IMR-90 (cell line): ENCODE results near the gene ANKRD42. TPM values are rescaled to one million over a fixed set of nuclear protein-coding genes. Genes with fewer than 3 reads are reported as not detected.

Experiments
- ATAC-seq: fragments of 200-7000 bp; cut with Tn5 transposase; 2 replicates; pipeline ENCODE4 v1.9.1; 2020; ENCODE audit warnings: low read depth, mild to moderate bottlenecking, moderate library complexity
- BruUV-seq: library from RNA; stranded (reverse); fragments of 400-500 nt; replicated peaks from 2 replicates; lab custom pipeline; 2021; lab: Mats Ljungman, UMichigan
- CTCF ChIA-PET: fragments of 300-600 bp; formaldehyde crosslinking; extraction: SDS; loops from one replicate; lab custom pipeline; 2021; ENCODE audit warnings: antibody characterized with exemption; lab: Yijun Ruan, JAX
- POLR2A ChIA-PET: fragments of 300-600 bp; sonication (Branson Sonifier 250); formaldehyde crosslinking; loops from one replicate; lab custom pipeline; 2022; ENCODE audit warnings: antibody characterized with exemption; ENCODE audit not compliant: unreplicated experiment; lab: Charles Lee
- DNase-seq: peaks from one replicate; pipeline ENCODE4 v3.0.0; 2013
- H2AFZ ChIP-seq: replicated peaks from 2 replicates; pipeline ENCODE3; 2013; ENCODE audit warnings: low read length, mild to moderate bottlenecking; ENCODE audit not compliant: poor library complexity
- H2AK5ac ChIP-seq: 2 replicates; pipeline ENCODE4 v1.6.1; 2013; ENCODE audit warnings: low read depth, low read length, inconsistent platforms
- H2AK9ac ChIP-seq: replicated peaks from 2 replicates; pipeline ENCODE3; 2013; ENCODE audit warnings: mild to moderate bottlenecking, low read depth, low read length, moderate library complexity; ENCODE audit not compliant: poor library complexity
- H2BK120ac ChIP-seq: 2 replicates; pipeline ENCODE4 v1.6.1; 2013; ENCODE audit warnings: low read depth, low read length, inconsistent platforms
- H2BK15ac ChIP-seq: 3 replicates; pipeline ENCODE4 v1.6.1; 2013; ENCODE audit warnings: low read depth, low read length, inconsistent platforms
- H2BK20ac ChIP-seq: 2 replicates; pipeline ENCODE4 v1.6.1; 2013; ENCODE audit warnings: low read depth, mild to moderate bottlenecking, inconsistent platforms, low read length, moderate library complexity
- H2BK5ac ChIP-seq: 2 replicates; pipeline ENCODE4 v1.6.1; 2013; ENCODE audit warnings: mild to moderate bottlenecking, low read depth, low read length, inconsistent platforms; ENCODE audit not compliant: poor library complexity, severe bottlenecking
- H3K14ac ChIP-seq: replicated peaks from 2 replicates; pipeline ENCODE4 v1.6.1; 2013; ENCODE audit warnings: low read depth, low read length, inconsistent platforms
- H3K18ac ChIP-seq: 2 replicates; pipeline ENCODE4 v1.6.1; 2013; ENCODE audit warnings: low read depth, low read length, control low read depth
- H3K23ac ChIP-seq: 2 replicates; pipeline ENCODE4 v1.6.1; 2013; ENCODE audit warnings: low read depth, low read length, inconsistent platforms
- H3K27ac ChIP-seq: 2 replicates; pipeline ENCODE4 v1.5.1; 2013; ENCODE audit warnings: mild to moderate bottlenecking, control low read depth, low read length; ENCODE audit not compliant: insufficient read depth
- H3K27me3 ChIP-seq: 2 replicates; pipeline ENCODE4 v1.6.1; 2013; ENCODE audit warnings: low read length; ENCODE audit not compliant: control insufficient read depth, insufficient read depth
- H3K36me3 ChIP-seq: 2 replicates; pipeline ENCODE4 v1.6.1; 2013; ENCODE audit warnings: low read length, mixed read lengths; ENCODE audit not compliant: control insufficient read depth, insufficient read depth
- H3K4ac ChIP-seq: 2 replicates; pipeline ENCODE4 v1.6.1; 2013; ENCODE audit warnings: low read depth, low read length, inconsistent platforms
- H3K4me1 ChIP-seq: 2 replicates; pipeline ENCODE4 v1.6.1; 2013; ENCODE audit warnings: low read length, mixed read lengths; ENCODE audit not compliant: control insufficient read depth, insufficient read depth
- H3K4me2 ChIP-seq: 2 replicates; pipeline ENCODE4 v1.6.1; 2013; ENCODE audit warnings: low read depth, mild to moderate bottlenecking, control low read depth, low read length, moderate library complexity
- H3K4me3 ChIP-seq: 2 replicates; pipeline ENCODE4 v1.5.1; 2013; ENCODE audit warnings: low read depth, mild to moderate bottlenecking, control low read depth, low read length, moderate library complexity; ENCODE audit not compliant: insufficient read depth
- H3K56ac ChIP-seq: 2 replicates; pipeline ENCODE4 v1.6.1; 2013; ENCODE audit warnings: low read length, inconsistent platforms; ENCODE audit not compliant: insufficient read depth; ENCODE audit errors: extremely low read depth
- H3K79me1 ChIP-seq, 2 experiments: 2 replicates each; pipeline ENCODE4 v1.6.1; 2013; ENCODE audit warnings: low read length in 2 of 2, inconsistent platforms in 1 of 2, low read depth in 1 of 2
- H3K9ac ChIP-seq: 2 replicates; pipeline ENCODE4 v1.6.1; 2013; ENCODE audit warnings: low read depth, low read length, control low read depth
- H3K9me1 ChIP-seq: 2 replicates; pipeline ENCODE4 v1.6.1; 2013; ENCODE audit warnings: low read length, inconsistent platforms; ENCODE audit not compliant: insufficient read depth
- H3K9me3 ChIP-seq: 2 replicates; pipeline ENCODE4 v1.6.1; 2013; ENCODE audit warnings: low read length; ENCODE audit not compliant: control insufficient read depth, insufficient read depth
- H4K20me1 ChIP-seq: 2 replicates; pipeline ENCODE4 v1.6.1; 2013; ENCODE audit warnings: low read length, inconsistent platforms; ENCODE audit not compliant: insufficient read depth
- H4K5ac ChIP-seq: 2 replicates; pipeline ENCODE4 v1.6.1; 2013; ENCODE audit warnings: mild to moderate bottlenecking, low read depth, low read length, control low read depth
- H4K8ac ChIP-seq, 2 experiments: 2 replicates each; pipeline ENCODE4 v1.6.1; 2013; ENCODE audit warnings: low read depth in 2 of 2, low read length in 2 of 2, control low read depth in 1 of 2, inconsistent platforms in 1 of 2
- H4K91ac ChIP-seq: 2 replicates; pipeline ENCODE4 v1.6.1; 2013; ENCODE audit warnings: low read depth, low read length, inconsistent platforms; ENCODE audit not compliant: insufficient read depth
- CEBPB ChIP-seq: IDR thresholded peaks from 2 replicates; pipeline ENCODE4 v1.6.1; 2012; ENCODE audit warnings: low read depth, low read length, improper control_type of control experiment
- CHD1 ChIP-seq: IDR thresholded peaks from 2 replicates; pipeline ENCODE4 v1.6.1; 2012; ENCODE audit warnings: low read depth, low read length, improper control_type of control experiment
- CTCF ChIP-seq: conservative IDR thresholded peaks from 2 replicates; pipeline ENCODE4 v1.5.1; 2012; ENCODE audit warnings: mild to moderate bottlenecking, low read depth, low read length, improper control_type of control experiment
- FOS ChIP-seq: fragments of 150-350 bp; IDR thresholded peaks from 2 replicates; pipeline ENCODE4 v1.6.1; 2016; ENCODE audit warnings: low read depth, low read length
- MAFK ChIP-seq: IDR thresholded peaks from 2 replicates; pipeline ENCODE4 v1.6.1; 2012; ENCODE audit warnings: low read depth, low read length, improper control_type of control experiment
- NFE2L2 ChIP-seq: fragments of 150-350 bp; IDR thresholded peaks from 2 replicates; pipeline ENCODE4 v1.6.1; 2016; ENCODE audit warnings: low read depth, mild to moderate bottlenecking, low read length
- POLR2A ChIP-seq: IDR thresholded peaks from 2 replicates; pipeline ENCODE4 v1.6.1; 2012; ENCODE audit warnings: mild to moderate bottlenecking, low read depth, low read length
- RAD21 ChIP-seq: IDR thresholded peaks from 2 replicates; pipeline ENCODE4 v1.6.1; 2012; ENCODE audit warnings: low read length, improper control_type of control experiment
- RCOR1 ChIP-seq: IDR thresholded peaks from 2 replicates; pipeline ENCODE4 v1.6.1; 2012; ENCODE audit warnings: mild to moderate bottlenecking, low read length, improper control_type of control experiment; ENCODE audit not compliant: insufficient replicate concordance
- RFX5 ChIP-seq: IDR thresholded peaks from 2 replicates; pipeline ENCODE4 v1.8.0; 2012; ENCODE audit warnings: low read depth, mild to moderate bottlenecking, low read length, moderate library complexity
- SMC3 ChIP-seq: fragments of 150-350 bp; IDR thresholded peaks from 2 replicates; pipeline ENCODE4 v1.6.1; 2016; ENCODE audit warnings: low read depth, mild to moderate bottlenecking, antibody characterized with exemption, low read length, moderate library complexity
- USF2 ChIP-seq: fragments of 150-350 bp; IDR thresholded peaks from 2 replicates; pipeline ENCODE4 v1.6.1; 2017; ENCODE audit warnings: mild to moderate bottlenecking, antibody characterized with exemption, low read length, low read depth
- WGBS, 2 experiments: methylation state at CpG; one replicate each; pipeline versions ENCODE4 v1.1.5 to v1.1.7; 2013; ENCODE audit warnings: missing lambda C conversion rate in 2 of 2; ENCODE audit not compliant: insufficient read length in 1 of 2; ENCODE audit errors: extremely low coverage in 2 of 2; 5-methylcytosine and 5-hydroxymethylcytosine counted together
- dilution Hi-C: fragments of 300-500 bp; cut with HindIII; formaldehyde crosslinking; loops from one replicate; pipeline ENCODE4 v1.14.3; 2018; ENCODE audit warnings: low sequenced_read_pairs; ENCODE audit not compliant: unreplicated experiment
- in situ Hi-C: fragments of 300-500 bp; cut with MboI; formaldehyde crosslinking; loops from 3 replicates; pipeline ENCODE4 v1.14.3; 2019; ENCODE audit warnings: low sequenced_read_pairs, inconsistent platforms, mixed read lengths
- intact Hi-C: fragments of 100-400 bp; cut with micrococcal nuclease; formaldehyde crosslinking; loops from 2 replicates; pipeline ENCODE4 v1.10.0; 2022
- polyA plus RNA-seq, 3 experiments: library from polyadenylated mRNA; depleted of rRNA; stranded (reverse); fragments of >200 nt; gene quantifications; 2 replicates each; pipeline ENCODE4 v1.2.3, GENCODE V29; 2012; ENCODE audit warnings: low replicate concordance in 1 of 3
- total RNA-seq: library from RNA; depleted of rRNA; stranded (reverse); fragments of >200 nt; gene quantifications from 2 replicates; pipeline ENCODE4 v1.2.3, GENCODE V29; 2012

The ANKRD42 gene
- total and polyA plus RNA-seq, 2 of the 4 experiments (the other 2 are of a cell fraction): 5.2 to 5.6 TPM

DNA sequence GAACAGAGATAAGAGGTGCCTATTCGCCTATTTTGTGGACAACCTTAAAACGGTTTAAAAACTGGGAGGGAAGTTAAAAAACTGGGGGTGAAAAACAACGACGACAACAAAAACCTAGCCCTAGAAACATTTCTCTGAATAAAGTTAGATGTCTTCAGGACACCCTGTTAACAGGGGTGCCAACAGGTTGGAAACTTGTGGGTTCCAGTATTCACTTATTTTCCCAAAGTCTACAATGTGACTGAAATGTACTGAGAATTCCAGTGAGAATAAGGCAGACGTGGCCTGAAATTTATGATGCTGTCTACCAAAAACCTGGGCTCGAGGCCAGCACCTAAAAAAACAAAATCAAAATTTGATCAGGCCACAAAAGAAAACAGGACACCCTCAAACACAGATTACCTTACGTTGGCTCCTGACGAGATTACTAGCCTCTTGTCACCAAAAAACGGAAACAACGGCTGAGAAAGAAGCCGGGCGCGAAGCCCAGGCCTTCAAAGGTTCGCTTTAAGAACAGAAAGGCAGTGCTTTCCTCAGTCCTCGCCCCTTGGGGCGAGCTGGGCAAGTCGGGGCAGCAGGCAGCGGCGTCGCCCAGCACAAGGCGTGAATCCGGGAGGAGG is 91.7 kb downstream of the ANKRD42 start:
- H2AK9ac ChIP-seq: peak overlapping the region; percentile 96
- no peaks in the 10 kb centered on the region for H3K9me3 ChIP-seq
- H2AK5ac ChIP-seq: peak overlapping the region; percentile 50; the same call in 1 of the 2 replicates
- POLR2A ChIA-PET: interaction anchor here (0.7 kb wide), 1 partner anchor 583 kb away, joined by 3 read pairs; no protein-coding TSS in a partner anchor
- CTCF ChIA-PET: no interaction called here
- no peaks in the 10 kb centered on the region for H3K27me3 ChIP-seq
- ATAC-seq (peak; percentile 62), DNase-seq (no peak)
- H2BK120ac ChIP-seq: peak overlapping the region; percentile 5; the same call in 1 of the 2 replicates
- peak overlapping the region; percentile 94 for H3K23ac ChIP-seq
- H3K36me3 ChIP-seq: no peaks in the 10 kb centered on the region
- TF ChIP-seq POLR2A (no peak), FOS (no peak), SMC3 (no peak), RFX5 (no peak), MAFK (no peak), RAD21 (no peak), NFE2L2 (no peak), USF2 (no peak), CHD1 (no peak), CEBPB (no peak), RCOR1 (no peak), CTCF (no peak)
- peak overlapping the region; percentile 36 to 92 for H4K8ac ChIP-seq
- H3K79me1 ChIP-seq: peaks cover 19 to 42% of the 10 kb centered on the region in 2 experiments
- in situ Hi-C loops: no loop called here
- TSS peak; percentile 72 for BruUV-seq
- peak overlapping the region; percentile 80 for H4K5ac ChIP-seq
- peaks cover 2% of the 10 kb centered on the region for H3K4me1 ChIP-seq
- H3K4me3 ChIP-seq: peak overlapping the region; percentile 65
- peak overlapping the region; percentile 53 for H3K18ac ChIP-seq
- H3K9me1 ChIP-seq: peaks cover 3% of the 10 kb centered on the region; the same call in 1 of the 2 replicates
- H4K20me1 ChIP-seq: 0 out of 2 replicates have a peak, but pooled peaks cover 3% of the 10 kb centered on the region
- peak overlapping the region; percentile 87 for H3K4ac ChIP-seq
- H3K56ac ChIP-seq: peak overlapping the region; percentile 91
- peak overlapping the region; percentile 91 for H3K9ac ChIP-seq
- no peak overlapping the region for H2BK15ac ChIP-seq
- peak overlapping the region; percentile 84 for H4K91ac ChIP-seq
- H2AFZ ChIP-seq: peak overlapping the region; percentile 98
- dilution Hi-C loops: no loop called here
- H3K14ac ChIP-seq: peak overlapping the region; percentile 94
- peak overlapping the region; percentile 84 for H3K4me2 ChIP-seq
- peak overlapping the region; percentile 91 for H3K27ac ChIP-seq
- no peak overlapping the region for H2BK20ac ChIP-seq
- 0% methylated on average over 3 of the region's 22 CpGs; no CpG with 5 or more reads in 1 of the 2 experiments for WGBS, 2 experiments
- intact Hi-C loops: loop anchor here (5.0 to 10.0 kb wide), 3 partner anchors 237 to 383 kb away; partner anchors contain the start of genes DDIAS and PRCP
- peak overlapping the region; percentile 86 for H2BK5ac ChIP-seq
